Spinal cord (tissue), 10 donors: ENCODE data around the gene TRIM7. TPM values are rescaled to one million over a fixed set of nuclear protein-coding genes. Genes with fewer than 3 reads are reported as not detected.

ENCODE experiments used
- DNase-seq, 6 donors: peaks; one replicate each; pipeline versions ENCODE4 v3.0.0 to v3.0.0-alpha.2; 2013 to 2015; ENCODE audit warnings: low spot score in 6 of 6, low read depth in 4 of 6
- H3K27ac ChIP-seq: one replicate; pipeline ENCODE4 v1.5.1; 2013; ENCODE audit warnings: low read depth, low read length, control low read depth
- H3K27me3 ChIP-seq: one replicate; pipeline ENCODE4 v1.6.1; 2013; ENCODE audit warnings: low read length; ENCODE audit not compliant: control insufficient read depth, insufficient read depth
- H3K36me3 ChIP-seq: one replicate; pipeline ENCODE4 v1.6.1; 2013; ENCODE audit warnings: low read length; ENCODE audit not compliant: control insufficient read depth, insufficient read depth
- H3K4me1 ChIP-seq: one replicate; pipeline ENCODE4 v1.6.1; 2013; ENCODE audit warnings: low read length; ENCODE audit not compliant: control insufficient read depth, insufficient read depth
- H3K4me3 ChIP-seq: one replicate; pipeline ENCODE4 v1.5.1; 2013; ENCODE audit warnings: low read depth, low read length, control low read depth
- H3K9me3 ChIP-seq: one replicate; pipeline ENCODE4 v1.6.1; 2013; ENCODE audit warnings: low read length; ENCODE audit not compliant: control insufficient read depth, insufficient read depth
- WGBS: methylation state at CpG from one replicate; pipeline ENCODE4 v1.1.5; 2013; ENCODE audit warnings: missing lambda C conversion rate; ENCODE audit not compliant: insufficient coverage; 5-methylcytosine and 5-hydroxymethylcytosine counted together
- polyA plus RNA-seq, 2 donors: library from polyadenylated mRNA; unstranded; fragments of 120-200 nt; gene quantifications; one replicate each; pipeline ENCODE4 v1.2.1, GENCODE V29; 2013; ENCODE audit not compliant: insufficient read length in 2 of 2
- total RNA-seq, 2 donors: library from RNA; depleted of rRNA in 1 of 2; stranded (reverse); fragments of 120-200 nt in 1 of 2; fragments of >200 nt in 1 of 2; gene quantifications; one replicate each; pipeline versions ENCODE4 v1.2.3 to v1.2.4, GENCODE V29; 2013 to 2014
- donor health status: healthy.

The TRIM7 gene
- total and polyA plus RNA-seq, 4 donors: 1.8 to 7.3 (median 4.1) TPM

DNA sequence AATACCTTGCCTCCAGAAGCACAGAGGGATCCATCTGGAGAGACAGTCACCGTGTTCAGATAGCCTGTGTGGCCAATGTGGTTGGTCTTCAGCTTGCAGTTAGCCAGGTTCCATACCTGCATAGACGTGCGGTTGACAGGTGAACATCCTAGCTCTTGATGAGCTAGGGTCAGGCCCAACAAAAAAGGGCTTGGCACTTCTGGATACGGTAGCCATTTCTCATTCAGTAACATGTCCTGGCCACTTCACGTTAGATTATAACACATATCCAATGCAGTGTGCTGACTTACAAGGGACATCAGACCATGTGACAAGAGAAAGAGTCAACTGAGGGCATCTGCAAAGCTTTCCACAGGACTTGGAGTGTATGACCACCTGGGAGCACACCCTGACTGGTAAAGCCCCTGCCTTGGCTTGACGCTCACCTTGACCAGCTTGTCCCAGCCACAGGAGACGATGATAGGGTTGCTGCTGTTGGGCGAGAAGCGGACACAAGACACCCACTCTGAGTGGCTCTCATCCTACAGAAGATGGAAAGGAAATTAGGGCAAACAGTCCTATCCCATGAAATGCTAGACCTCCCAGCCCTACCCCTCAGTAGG lies 34.2 kb upstream of the TRIM7 start:
- Histone ChIP-seq H3K36me3 (peaks cover 74% of the 10 kb centered on the region), H3K4me3 (no peak overlapping the region), H3K27ac (no peak overlapping the region), H3K9me3 (no peaks in the 10 kb centered on the region), H3K4me1 (peaks cover 33% of the 10 kb centered on the region), H3K27me3 (no peaks in the 10 kb centered on the region)
- 95% methylated on average over 8 of the region's 9 CpGs for whole genome bisulfite sequencing
- no peak for DNase-seq

DNA sequence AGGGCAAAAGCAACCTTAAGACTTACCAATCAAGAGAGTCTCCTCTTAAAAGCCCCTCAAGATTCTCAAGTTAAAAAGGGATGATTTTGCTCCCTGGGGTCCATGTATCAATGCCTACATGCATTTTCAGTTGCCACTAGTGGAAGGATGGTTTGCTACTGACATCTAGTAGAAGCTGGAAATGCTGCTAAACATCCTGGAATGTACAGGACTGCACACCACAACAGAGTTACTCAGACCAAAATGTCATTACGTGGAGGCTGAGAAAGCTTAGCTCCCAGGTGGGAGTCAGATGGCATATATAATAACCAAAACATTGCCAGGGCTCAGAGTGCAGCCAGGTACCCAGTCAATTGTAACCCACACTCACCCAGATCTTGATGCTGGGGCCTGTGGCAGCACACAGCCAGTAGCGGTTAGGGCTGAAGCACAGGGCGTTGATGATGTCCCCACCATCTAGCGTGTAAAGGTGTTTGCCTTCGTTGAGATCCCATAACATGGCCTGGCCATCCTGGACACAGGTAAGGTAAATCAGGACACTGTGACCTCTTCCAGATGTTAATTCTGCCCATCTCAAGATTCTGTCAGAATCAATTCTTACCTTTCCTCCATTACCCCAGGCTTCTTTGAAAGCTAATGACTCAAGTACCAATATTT lies 32.9 kb upstream of the TRIM7 start:
- DNase-seq: no peak
- Histone ChIP-seq H3K27me3 (no peaks in the 10 kb centered on the region), H3K9me3 (no peaks in the 10 kb centered on the region), H3K4me1 (peaks cover 33% of the 10 kb centered on the region), H3K27ac (no peak overlapping the region), H3K4me3 (no peak overlapping the region), H3K36me3 (peaks cover 87% of the 10 kb centered on the region)
- 95% methylated on average over 4 of the region's 5 CpGs for WGBS

DNA sequence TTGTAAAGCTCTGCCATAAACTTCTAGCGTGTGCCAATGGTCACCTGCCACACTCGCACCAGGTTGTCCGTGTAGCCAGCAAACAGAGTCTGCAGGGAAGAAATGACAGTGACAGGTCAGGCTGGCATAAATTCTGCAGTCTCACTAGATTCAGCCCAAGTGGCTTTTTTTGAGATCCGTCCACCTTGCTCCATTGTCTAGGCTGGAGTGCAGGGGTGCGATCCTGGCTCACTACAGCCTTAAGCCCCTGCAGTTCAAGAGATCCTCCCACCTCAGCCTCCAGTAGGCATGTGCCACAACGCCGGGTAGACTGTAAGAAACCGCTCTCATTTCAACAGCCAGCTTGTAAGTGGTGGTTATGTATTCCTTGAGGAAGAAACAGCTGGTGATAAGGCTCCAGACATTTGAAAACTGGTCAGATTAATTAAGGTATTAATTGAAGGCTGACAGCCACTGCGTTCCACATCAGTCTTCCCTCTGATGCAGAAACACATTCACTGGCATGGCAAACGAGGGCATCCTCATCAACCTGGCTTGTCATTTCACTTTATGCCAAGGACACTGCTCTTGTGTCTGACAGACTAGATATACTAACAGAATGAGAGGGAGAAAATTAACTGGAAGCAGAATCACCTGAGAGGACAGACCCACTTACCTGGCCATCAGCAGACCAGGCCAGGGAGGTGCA lies 32.1 kb upstream of the TRIM7 start:
- peaks cover 27% of the 10 kb centered on the region for H3K4me1 ChIP-seq
- H3K4me3 ChIP-seq: no peak overlapping the region
- 81% methylated on average over 5 of the region's 10 CpGs for WGBS
- DNase-seq: no peak
- no peaks in the 10 kb centered on the region for H3K27me3 ChIP-seq
- no peaks in the 10 kb centered on the region for H3K9me3 ChIP-seq
- no peak overlapping the region for H3K27ac ChIP-seq
- peaks cover 93% of the 10 kb centered on the region for H3K36me3 ChIP-seq

DNA sequence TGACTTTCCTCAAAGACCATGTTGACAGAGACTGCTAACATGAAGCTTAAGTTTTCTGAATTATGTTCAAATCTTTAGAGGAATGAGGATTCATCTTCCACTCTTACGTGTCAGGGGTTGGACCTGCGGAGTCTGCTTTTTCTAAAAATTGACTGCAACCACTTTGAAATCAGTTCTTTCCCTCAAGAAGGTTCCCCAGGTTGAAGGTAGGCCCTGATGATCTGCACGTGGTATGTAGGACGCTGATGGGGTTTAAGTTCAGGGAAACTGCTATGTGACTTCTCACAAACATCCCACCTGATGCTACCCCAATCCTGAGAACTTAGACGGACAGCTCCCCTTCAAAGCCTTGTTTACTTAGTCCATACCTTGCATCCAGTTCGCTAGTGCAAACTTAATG lies 31.5 kb upstream of the TRIM7 start:
- peaks cover 22% of the 10 kb centered on the region for H3K4me1 ChIP-seq
- H3K9me3 ChIP-seq: no peaks in the 10 kb centered on the region
- no peak overlapping the region for H3K4me3 ChIP-seq
- no peak overlapping the region for H3K27ac ChIP-seq
- 100% methylated on average over 2 of the region's 6 CpGs for WGBS
- DNase-seq: no peak
- H3K36me3 ChIP-seq: peaks cover 90% of the 10 kb centered on the region
- no peaks in the 10 kb centered on the region for H3K27me3 ChIP-seq

DNA sequence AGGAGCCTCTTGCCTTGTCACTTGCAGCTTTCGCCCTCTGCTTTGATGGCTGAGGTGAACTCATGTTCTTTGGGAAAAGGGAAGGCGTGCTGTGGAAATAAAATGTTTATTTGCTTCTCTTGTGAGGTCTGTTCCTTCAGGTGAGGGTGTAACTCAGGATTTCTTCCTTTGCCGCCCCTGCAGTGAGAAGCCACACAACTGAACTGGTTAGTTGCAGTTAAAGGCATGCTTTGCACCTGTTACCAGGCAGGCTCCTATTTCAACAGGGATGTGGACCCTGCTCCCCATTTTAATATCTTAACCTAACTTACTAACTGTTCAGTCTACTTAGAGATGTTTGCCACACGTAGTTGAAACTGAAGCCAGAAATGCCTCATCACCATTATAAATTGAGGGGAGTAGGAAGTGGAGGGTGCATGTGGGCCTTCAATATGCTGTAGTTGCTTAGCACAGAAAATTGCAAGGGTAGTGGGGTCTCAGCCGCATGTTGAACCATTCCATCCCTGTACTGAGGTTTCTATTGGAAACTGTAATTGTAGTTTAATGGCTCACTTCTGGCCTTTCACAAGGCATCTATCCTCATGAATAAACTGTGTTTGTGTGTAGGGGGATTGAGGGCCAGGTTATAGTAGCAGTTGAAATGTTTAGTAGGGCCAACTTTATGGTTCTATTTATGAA lies 30.8 kb upstream of the TRIM7 start:
- Histone ChIP-seq H3K9me3 (no peaks in the 10 kb centered on the region), H3K27me3 (no peaks in the 10 kb centered on the region), H3K4me3 (no peak overlapping the region), H3K4me1 (peaks cover 17% of the 10 kb centered on the region), H3K36me3 (peaks cover 90% of the 10 kb centered on the region), H3K27ac (no peak overlapping the region)
- 50% methylated on average over 4 of the region's 5 CpGs for WGBS
- DNase-seq: no peak

DNA sequence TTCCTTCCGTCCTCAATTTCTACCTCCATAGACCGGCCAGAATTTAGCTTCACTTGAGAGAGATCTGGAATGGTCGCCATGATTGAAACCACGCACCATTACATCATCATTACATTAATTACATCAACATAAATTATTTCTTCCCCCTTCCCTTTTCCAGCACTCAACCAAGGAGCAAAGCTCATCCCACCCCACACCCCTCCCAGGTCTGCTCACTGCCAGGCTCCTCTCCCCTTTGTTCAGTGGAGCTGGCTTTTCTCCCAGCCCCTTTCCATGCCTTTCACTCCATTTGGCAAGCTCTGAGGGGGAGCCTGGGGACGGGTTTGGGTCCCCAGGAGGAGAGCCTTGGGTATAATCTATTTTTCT lies 30.3 kb upstream of the TRIM7 start:
- H3K36me3 ChIP-seq: peaks cover 90% of the 10 kb centered on the region
- WGBS: 24% methylated on average over 3 of the region's 5 CpGs
- no peaks in the 10 kb centered on the region for H3K27me3 ChIP-seq
- no peaks in the 10 kb centered on the region for H3K9me3 ChIP-seq
- peaks cover 17% of the 10 kb centered on the region for H3K4me1 ChIP-seq
- H3K4me3 ChIP-seq: no peak overlapping the region
- peak in 3 of 6 donors; percentile 49 to 79 (median 77) for DNase-seq
- peak overlapping the region; percentile 25 for H3K27ac ChIP-seq

DNA sequence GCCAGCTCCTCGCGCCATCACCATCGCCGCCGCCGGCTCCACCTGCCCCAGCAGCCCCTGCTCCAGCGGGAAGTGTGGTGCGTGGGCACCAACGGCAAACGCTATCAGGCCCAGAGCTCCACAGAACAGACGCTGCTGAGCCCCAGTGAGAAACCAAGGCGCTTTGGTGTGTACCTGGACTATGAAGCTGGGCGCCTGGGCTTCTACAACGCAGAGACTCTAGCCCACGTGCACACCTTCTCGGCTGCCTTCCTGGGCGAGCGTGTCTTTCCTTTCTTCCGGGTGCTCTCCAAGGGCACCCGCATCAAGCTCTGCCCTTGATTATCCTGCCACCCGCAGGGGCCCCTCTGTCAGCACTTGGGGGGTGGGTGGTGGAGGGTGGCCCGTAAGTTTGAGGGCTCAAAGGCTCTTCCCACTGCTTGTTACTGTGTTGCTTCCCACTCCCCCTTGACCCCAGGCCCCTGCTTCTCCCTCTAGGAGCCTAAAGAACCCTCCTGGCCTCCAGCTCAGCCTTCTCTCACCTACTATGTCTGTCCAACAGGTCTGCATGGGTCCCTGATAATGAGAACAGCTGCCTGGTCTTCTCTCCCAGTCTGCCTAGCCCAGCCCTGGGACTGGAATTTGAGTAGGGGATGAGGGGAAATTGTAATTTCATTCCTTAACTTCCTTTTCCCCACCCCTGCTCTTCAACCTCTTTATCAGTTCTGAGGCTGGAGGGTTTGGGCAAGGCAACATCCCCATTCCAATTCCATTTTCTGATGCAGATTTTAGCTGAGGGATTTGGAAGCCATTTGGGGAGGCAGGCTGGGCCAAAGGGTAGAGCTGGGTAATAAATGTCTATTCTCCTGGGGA lies 29.7 kb upstream of the TRIM7 start:
- no peaks in the 10 kb centered on the region for H3K27me3 ChIP-seq
- no peak for DNase-seq
- peaks cover 89% of the 10 kb centered on the region for H3K36me3 ChIP-seq
- peaks cover 17% of the 10 kb centered on the region for H3K4me1 ChIP-seq
- H3K27ac ChIP-seq: peak overlapping the region; percentile 25
- WGBS: 88% methylated on average over 19 of the region's 22 CpGs
- no peak overlapping the region for H3K4me3 ChIP-seq
- H3K9me3 ChIP-seq: no peaks in the 10 kb centered on the region

DNA sequence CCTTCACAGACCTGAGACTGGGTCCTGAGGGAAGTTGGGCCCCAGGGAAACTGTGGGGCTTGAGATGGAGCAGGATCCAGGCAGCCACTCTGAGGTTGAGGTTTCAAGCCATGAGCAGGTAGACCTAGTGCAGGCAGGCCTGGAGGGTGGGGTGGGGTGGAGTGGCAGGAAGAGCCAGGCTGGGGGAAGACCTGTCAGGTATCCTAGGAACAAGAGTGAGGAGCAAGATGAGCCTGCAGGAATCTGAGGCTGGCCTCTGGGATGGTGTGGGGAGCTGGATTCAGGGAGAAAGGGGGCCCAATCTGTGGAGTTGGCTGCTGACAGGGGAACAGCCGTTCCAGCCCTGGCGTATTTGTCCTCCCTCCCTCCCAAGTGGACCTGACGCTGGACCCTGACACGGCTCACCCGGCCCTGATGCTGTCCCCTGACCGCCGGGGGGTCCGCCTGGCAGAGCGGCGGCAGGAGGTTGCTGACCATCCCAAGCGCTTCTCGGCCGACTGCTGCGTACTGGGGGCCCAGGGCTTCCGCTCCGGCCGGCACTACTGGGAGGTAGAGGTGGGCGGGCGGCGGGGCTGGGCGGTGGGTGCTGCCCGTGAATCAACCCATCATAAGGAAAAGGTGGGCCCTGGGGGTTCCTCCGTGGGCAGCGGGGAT lies 28.9 kb upstream of the TRIM7 start:
- Histone ChIP-seq H3K27ac (no peak overlapping the region), H3K36me3 (peaks cover 87% of the 10 kb centered on the region), H3K27me3 (no peaks in the 10 kb centered on the region), H3K4me1 (peaks cover 17% of the 10 kb centered on the region), H3K9me3 (no peaks in the 10 kb centered on the region), H3K4me3 (no peak overlapping the region)
- DNase-seq: no peak
- 82% methylated on average over 12 of the region's 24 CpGs for WGBS
